Neural cell (in vitro differentiated cells): ENCODE results near the gene ASCL2. TPM values are rescaled to one million over a fixed set of nuclear protein-coding genes. Genes with fewer than 3 reads are reported as not detected.
"Not testable (repeated sequence)": the region's sequence is repeated elsewhere in the genome, so short reads cannot be mapped to it uniquely, and the experiment has no call there.

ENCODE experiments used
- H2AFZ ChIP-seq: fragments of 200-600, 300-800 bp; sonication (generic), shearing (Covaris generic); 2 replicates; pipeline ENCODE4 v1.6.0; 2014; ENCODE audit warnings: low read depth, mild to moderate bottlenecking, antibody characterized with exemption, low read length, moderate library complexity
- H3F3A ChIP-seq: fragments of 200-600 bp; shearing (Covaris generic); 2 replicates; pipeline ENCODE4 v1.6.1; 2016; ENCODE audit warnings: mild to moderate bottlenecking, moderate library complexity, mixed read lengths, antibody characterized with exemption, low read length; ENCODE audit not compliant: insufficient read depth, poor library complexity, severe bottlenecking
- H3K27ac ChIP-seq: fragments of 200-600, 300-800 bp; sonication (generic), shearing (Covaris generic); 2 replicates; pipeline ENCODE4 v1.5.1; 2014; ENCODE audit warnings: mild to moderate bottlenecking, low read length, moderate library complexity
- H3K27me3 ChIP-seq: fragments of 300-800, 200-600 bp; sonication (generic), shearing (Covaris generic); 2 replicates; pipeline ENCODE4 v1.6.0; 2014; ENCODE audit warnings: mild to moderate bottlenecking, low read depth, low read length, moderate library complexity; ENCODE audit not compliant: insufficient read depth
- H3K36me3 ChIP-seq: fragments of 300-800, 200-600 bp; sonication (generic), shearing (Covaris generic); 2 replicates; pipeline ENCODE4 v1.5.1; 2014; ENCODE audit warnings: mild to moderate bottlenecking, antibody characterized with exemption, low read length, moderate library complexity; ENCODE audit not compliant: insufficient read depth
- H3K4me2 ChIP-seq: fragments of 300-800, 200-600 bp; sonication (generic), shearing (Covaris generic); 2 replicates; pipeline ENCODE4 v1.6.0; 2014; ENCODE audit warnings: mild to moderate bottlenecking, low read length
- H3K4me3 ChIP-seq: fragments of 300-800, 200-600 bp; sonication (generic), shearing (Covaris generic); 2 replicates; pipeline ENCODE4 v1.5.1; 2014; ENCODE audit warnings: mild to moderate bottlenecking, low read length, moderate library complexity
- H3K79me2 ChIP-seq: fragments of 200-600 bp; shearing (Covaris generic); replicated peaks from 2 replicates; pipeline ENCODE4 v1.6.0; 2014; ENCODE audit warnings: mild to moderate bottlenecking, low read length, moderate library complexity; ENCODE audit not compliant: insufficient read depth
- H3K9ac ChIP-seq: fragments of 300-800, 200-600 bp; sonication (generic), shearing (Covaris generic); 2 replicates; pipeline ENCODE4 v1.6.1; 2016; ENCODE audit warnings: mild to moderate bottlenecking, low read length, mixed read lengths
- H3K9me2 ChIP-seq: fragments of 200-600 bp; shearing (Covaris generic); 2 replicates; pipeline ENCODE4 v1.6.1; 2016; ENCODE audit warnings: mild to moderate bottlenecking, low read length, mixed read lengths; ENCODE audit not compliant: insufficient read depth
- H3K9me3 ChIP-seq: fragments of 200-600, 300-800 bp; sonication (generic), shearing (Covaris generic); 2 replicates; pipeline ENCODE4 v1.6.1; 2016; ENCODE audit warnings: mild to moderate bottlenecking, mixed run types, low read length, moderate library complexity, mixed read lengths
- H4K20me1 ChIP-seq: fragments of 200-600 bp; shearing (Covaris generic); 2 replicates; pipeline ENCODE4 v1.6.1; 2016; ENCODE audit warnings: mild to moderate bottlenecking, mixed run types; ENCODE audit not compliant: insufficient read depth
- CTCF ChIP-seq: fragments of 450-650 bp; IDR thresholded peaks from 2 replicates; pipeline ENCODE4 v1.5.1; 2014; ENCODE audit warnings: antibody characterized with exemption, mild to moderate bottlenecking, moderate library complexity; ENCODE audit not compliant: poor library complexity, severe bottlenecking
- EP300 ChIP-seq: fragments of 450-650 bp; conservative IDR thresholded peaks from 2 replicates; pipeline ENCODE4 v1.6.1; 2014; ENCODE audit warnings: antibody characterized with exemption, mild to moderate bottlenecking, moderate library complexity; ENCODE audit not compliant: poor library complexity, severe bottlenecking
- EZH2 ChIP-seq: fragments of 200-600, 300-800 bp; shearing (Covaris generic), sonication (generic); IDR thresholded peaks from 2 replicates; pipeline ENCODE4 v1.6.1; 2014; ENCODE audit warnings: antibody characterized with exemption, low read length, borderline replicate concordance, mild to moderate bottlenecking; ENCODE audit not compliant: insufficient read depth, poor library complexity, severe bottlenecking
- MXI1 ChIP-seq: fragments of 450-650 bp; conservative IDR thresholded peaks from 2 replicates; pipeline ENCODE4 v1.6.1; 2014; ENCODE audit warnings: antibody characterized with exemption, mild to moderate bottlenecking; ENCODE audit not compliant: poor library complexity, severe bottlenecking
- POLR2AphosphoS5 ChIP-seq: IDR thresholded peaks from 2 replicates; pipeline ENCODE4 v1.6.1; 2012
- RAD21 ChIP-seq: fragments of 450-650 bp; conservative IDR thresholded peaks from 2 replicates; pipeline ENCODE4 v1.6.1; 2014; ENCODE audit warnings: antibody characterized with exemption, mild to moderate bottlenecking, moderate library complexity
- REST ChIP-seq: IDR thresholded peaks from 2 replicates; pipeline ENCODE4 v1.6.1; 2012; ENCODE audit warnings: borderline replicate concordance
- SMC3 ChIP-seq: fragments of 450-650 bp; conservative IDR thresholded peaks from 2 replicates; pipeline ENCODE4 v1.6.1; 2014; ENCODE audit warnings: antibody characterized with exemption, mild to moderate bottlenecking, moderate library complexity; ENCODE audit not compliant: poor library complexity
- TAF1 ChIP-seq: IDR thresholded peaks from 2 replicates; pipeline ENCODE4 v1.6.1; 2012; ENCODE audit warnings: low read depth
- polyA plus RNA-seq: library from polyadenylated mRNA; depleted of rRNA; stranded (reverse); fragments of >200 nt; gene quantifications from 2 replicates; pipeline ENCODE4 v1.2.3, GENCODE V29; 2014

The ASCL2 gene
- polyA plus RNA-seq, 1 donor from 2014 or later: not detected

- H3K27me3 ChIP-seq: no peaks in the 10 kb centered on the region
- no peak overlapping the region for H3K9ac ChIP-seq
- no peaks in the 10 kb centered on the region for H3K9me2 ChIP-seq
- H3K27ac ChIP-seq: no peak overlapping the region
- H3K4me2 ChIP-seq: no peak overlapping the region
- no peaks in the 10 kb centered on the region for H3K36me3 ChIP-seq
- no peaks in the 10 kb centered on the region for H3F3A ChIP-seq
- H3K79me2 ChIP-seq: no peaks in the 10 kb centered on the region
- H4K20me1 ChIP-seq: no peaks in the 10 kb centered on the region
- no peaks in the 10 kb centered on the region for H3K9me3 ChIP-seq
- H2AFZ ChIP-seq: no peak overlapping the region
- TF ChIP-seq MXI1: no peak
- TF ChIP-seq CTCF: no peak
- TF ChIP-seq EZH2: no peak
- TF ChIP-seq REST: no peak
- TF ChIP-seq POLR2AphosphoS5: no peak
- no peak for TF ChIP-seq SMC3
- no peak for TF ChIP-seq RAD21
- no peak for TF ChIP-seq EP300
- no peak for TF ChIP-seq TAF1
- H3K4me3 ChIP-seq: no peak overlapping the region
Measured at GRCh38 chr11:2237457-2238238, 32.7 kb downstream of the ASCL2 start.

GRCh38 chr11:2236381-2237134, 33.8 kb downstream of the ASCL2 start:
- H2AFZ ChIP-seq, H3K4me2 ChIP-seq, H3F3A ChIP-seq, H3K9me2 ChIP-seq, H4K20me1 ChIP-seq, H3K27me3 ChIP-seq, H3K4me3 ChIP-seq, H3K9ac ChIP-seq, H3K27ac ChIP-seq, H3K9me3 ChIP-seq, H3K79me2 ChIP-seq, H3K36me3 ChIP-seq: not testable (repeated sequence)
